HG03457 (cell line): ENCODE data around the gene GNL3.
A peak's percentile ranks its signal among the peaks of the same experiment; 100 is the strongest.
"Not testable (repeated sequence)": the region's sequence is repeated elsewhere in the genome, so short reads cannot be mapped to it uniquely, and the experiment has no call there.

ENCODE experiments used
- ATAC-seq: cut with Tn5 transposase; IDR thresholded peaks from one replicate; pipeline ENCODE4 v1.9.1; 2021; ENCODE audit warnings: moderate number of reproducible peaks; ENCODE audit not compliant: unreplicated experiment

The GNL3 gene

GRCh38 chr3:52685709-52686691 is at the start of gene GNL3, which contains the start of gene PBRM1:
Gene GNL3 (plus strand): TSS chr3:52686032. CDS start chr3:52686093, 61 bp downstream.
Gene PBRM1 (minus strand): TSS chr3:52685913.
- peak; percentile 41 for ATAC-seq

GRCh38 chr3:52636673-52637072 is 49.2 kb upstream of the GNL3 start:
- ATAC-seq: no peak

- ATAC-seq: no peak
Observed at GRCh38 chr3:52645549-52645948, 40.3 kb upstream of the GNL3 start.

- ATAC-seq: no peak
Observed at GRCh38 chr3:52649461-52650210, 36.2 kb upstream of the GNL3 start.

- no peak for ATAC-seq
Observed at GRCh38 chr3:52650439-52650838, 35.4 kb upstream of the GNL3 start.

- no peak for ATAC-seq
Observed at GRCh38 chr3:52651592-52651991, 34.2 kb upstream of the GNL3 start.

- no peak for ATAC-seq
Observed at GRCh38 chr3:52655895-52656294, 29.9 kb upstream of the GNL3 start.

- no peak for ATAC-seq
Observed at GRCh38 chr3:52660046-52660445, 25.8 kb upstream of the GNL3 start.

- no peak for ATAC-seq
Observed at GRCh38 chr3:52663098-52663497, 22.7 kb upstream of the GNL3 start.

GRCh38 chr3:52670621-52671521 is 15.0 kb upstream of the GNL3 start:
- peak; percentile 53 for ATAC-seq

- no peak for ATAC-seq
Observed at GRCh38 chr3:52671676-52672075, 14.2 kb upstream of the GNL3 start.

- not testable (repeated sequence) for ATAC-seq
Observed at GRCh38 chr3:52676201-52676600, 9.6 kb upstream of the GNL3 start.

GRCh38 chr3:52678265-52679198 is 7.3 kb upstream of the GNL3 start:
- no peak for ATAC-seq

- ATAC-seq: no peak
Observed at GRCh38 chr3:52679199-52679538, 6.7 kb upstream of the GNL3 start.

- ATAC-seq: no peak
Observed at GRCh38 chr3:52679811-52680210, 6.0 kb upstream of the GNL3 start.

GRCh38 chr3:52681596-52681995 is 4.2 kb upstream of the GNL3 start:
- no peak for ATAC-seq

- no peak for ATAC-seq
Observed at GRCh38 chr3:52682016-52682415, 3.8 kb upstream of the GNL3 start.

GRCh38 chr3:52683611-52684010 is 2.2 kb upstream of the GNL3 start:
- ATAC-seq: no peak

- ATAC-seq: no peak
Observed at GRCh38 chr3:52684184-52684583, 1.6 kb upstream of the GNL3 start.

GRCh38 chr3:52685285-52685708 is 535 bp upstream of the GNL3 start:
- peak; percentile 78 for ATAC-seq
